DMS53 treated with DMSO at 0.1 percent for 48 hours (cell line): ENCODE data around the gene GCNA.
"Not testable (repeated sequence)": the region's sequence is repeated elsewhere in the genome, so short reads cannot be mapped to it uniquely, and the experiment has no call there.

Source experiments
- DNase-seq: peaks from one replicate; lab custom pipeline; 2025; ENCODE audit not compliant: unreplicated experiment; lab: John Stamatoyannopoulos, UW

The GCNA gene

DNA sequence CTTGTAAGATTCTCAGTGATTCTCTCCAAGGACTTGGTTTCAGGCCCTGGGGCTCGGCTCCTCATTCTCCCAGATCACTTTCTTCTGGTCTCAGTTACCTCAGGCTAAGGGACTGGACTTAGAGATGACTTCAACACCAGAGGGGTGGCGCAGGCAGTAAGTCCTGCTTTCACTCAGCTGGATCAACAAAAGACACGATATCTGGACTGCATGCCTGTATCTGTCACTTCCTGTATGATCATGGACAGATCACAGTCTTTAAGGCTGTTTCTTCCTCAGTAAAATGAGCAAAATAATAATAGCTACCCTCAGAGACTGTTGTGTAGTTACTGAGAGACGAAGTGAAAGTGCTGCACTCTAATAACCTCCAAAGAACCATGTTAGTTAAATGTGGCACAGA, 59.6 kb downstream of the GCNA start:
- no peak for DNase-seq

DNA sequence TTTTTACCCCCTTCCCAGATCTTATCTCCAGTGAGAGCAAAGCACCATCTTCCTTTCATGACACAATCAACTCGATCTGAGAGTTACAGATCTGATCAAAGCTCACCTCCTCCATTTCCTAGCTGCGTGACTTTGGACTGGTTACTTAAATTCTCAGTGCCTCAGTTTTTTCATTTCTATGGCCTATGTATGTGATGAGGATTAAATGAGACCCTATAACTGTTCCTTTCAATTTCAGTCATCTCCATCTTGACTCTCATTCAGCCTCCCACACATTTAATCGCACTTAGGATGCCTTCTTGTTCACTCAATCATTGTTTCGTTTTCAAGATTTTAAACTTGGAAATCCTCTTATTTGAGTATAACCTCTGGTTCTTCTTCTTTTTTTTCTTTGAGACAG, 60.2 kb downstream of the GCNA start:
- no peak for DNase-seq

DNA sequence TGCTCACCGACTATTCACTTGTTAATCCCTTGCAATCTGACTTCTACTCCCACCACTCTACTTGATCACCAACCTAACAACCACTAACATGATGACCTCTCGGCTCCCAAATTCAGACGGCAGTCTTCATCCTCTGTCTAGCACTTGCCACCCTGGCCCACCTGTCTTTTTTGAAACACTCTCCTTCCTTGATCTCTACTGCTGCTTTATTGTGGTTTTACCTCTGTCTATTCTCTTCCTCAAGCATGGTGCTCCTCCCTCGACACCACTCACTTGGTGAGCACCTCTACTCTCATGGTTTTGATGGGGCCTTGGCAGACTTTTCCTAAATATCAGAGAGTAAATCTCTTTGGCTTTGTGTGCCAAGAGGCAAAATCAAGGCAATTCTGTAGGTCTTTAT, 61.8 kb downstream of the GCNA start:
- no peak for DNase-seq

DNA sequence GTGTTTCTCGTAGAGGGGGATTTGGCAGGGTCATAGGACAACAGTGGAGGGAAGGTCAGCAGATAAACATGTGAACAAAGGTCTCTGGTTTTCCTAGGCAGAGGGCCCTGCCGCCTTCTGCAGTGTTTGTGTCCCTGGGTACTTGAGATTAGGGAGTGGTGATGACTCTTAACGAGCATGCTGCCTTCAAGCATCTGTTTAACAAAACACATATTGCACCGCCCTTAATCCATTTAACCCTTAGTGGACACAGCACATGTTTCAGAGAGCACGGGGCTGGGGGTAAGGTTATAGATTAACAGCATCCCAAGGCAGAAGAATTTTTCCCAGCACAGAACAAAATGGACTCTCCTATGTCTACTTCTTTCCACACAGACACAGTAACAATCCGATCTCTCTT, 66.2 kb downstream of the GCNA start:
- not testable (repeated sequence) for DNase-seq

DNA sequence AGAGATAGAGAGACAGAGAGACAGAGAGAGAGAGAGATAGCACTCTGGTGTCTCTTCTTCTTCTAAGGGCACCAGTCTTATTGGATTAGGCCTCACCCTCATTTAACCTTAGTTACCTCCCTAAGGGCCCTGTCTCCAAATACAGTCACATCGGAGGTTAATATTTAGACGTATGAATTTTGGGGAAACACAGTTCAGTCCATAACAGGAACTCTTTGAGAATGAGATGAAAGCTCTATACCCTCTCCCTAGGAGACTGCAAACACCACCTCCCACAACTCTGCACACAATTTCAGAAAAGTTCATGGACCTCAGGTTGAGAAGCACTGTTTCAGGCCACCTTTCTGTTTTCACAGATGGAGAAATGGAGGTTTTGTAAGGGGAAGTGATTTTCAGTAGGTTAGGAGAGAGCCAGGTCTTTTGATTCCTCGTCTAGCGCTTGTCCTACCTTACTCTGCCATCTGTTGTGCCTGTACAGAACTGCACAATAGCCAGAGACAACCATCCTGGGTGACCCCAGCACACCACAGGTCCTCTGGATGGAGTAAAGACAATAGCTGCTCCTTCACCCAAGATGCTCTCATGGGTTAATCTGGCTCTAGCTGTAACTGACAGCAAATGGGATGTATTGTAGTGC, 72.2 kb downstream of the GCNA start:
- DNase-seq, result peak; percentile 36

DNA sequence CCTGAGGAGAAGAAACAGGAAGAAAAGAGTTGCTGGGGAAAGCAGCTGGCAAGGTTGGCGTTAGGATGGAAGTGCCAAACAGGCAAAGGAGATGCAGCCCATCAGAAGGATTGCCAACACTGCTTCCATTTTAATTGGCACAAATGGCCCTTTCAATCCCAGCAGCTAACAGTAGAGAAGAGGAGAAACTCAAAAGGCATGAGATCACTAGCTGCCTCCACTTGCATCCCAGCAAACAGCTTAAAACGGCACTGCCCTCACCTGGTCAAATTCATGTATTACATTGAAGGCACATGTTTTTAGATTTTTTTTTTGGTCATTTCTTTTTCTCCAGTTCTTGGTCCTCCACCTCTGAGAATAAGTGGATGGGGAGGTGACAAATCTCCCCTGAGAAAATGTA, 74.2 kb downstream of the GCNA start:
- DNase-seq, result peak; percentile 59

DNA sequence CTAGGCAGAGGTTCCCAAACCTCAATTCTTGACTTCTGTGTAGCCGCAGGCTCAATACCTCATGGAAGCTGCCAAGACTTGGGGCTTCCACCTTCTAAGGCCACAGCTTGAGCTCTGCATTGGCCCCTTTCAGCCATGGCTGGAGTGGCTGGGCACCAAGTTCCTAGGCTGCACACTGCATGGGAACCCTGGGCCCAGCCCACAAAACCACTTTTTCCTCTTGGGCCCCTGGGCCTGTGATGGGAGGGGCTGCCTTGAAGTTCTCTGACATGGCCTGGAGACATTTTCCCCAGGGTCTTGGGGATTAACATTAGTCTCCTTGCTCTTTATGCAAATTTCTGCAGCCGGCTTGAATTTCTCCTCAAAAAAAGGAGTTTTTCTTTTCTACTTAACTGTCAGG, 75.1 kb downstream of the GCNA start:
- DNase-seq, result no peak

DNA sequence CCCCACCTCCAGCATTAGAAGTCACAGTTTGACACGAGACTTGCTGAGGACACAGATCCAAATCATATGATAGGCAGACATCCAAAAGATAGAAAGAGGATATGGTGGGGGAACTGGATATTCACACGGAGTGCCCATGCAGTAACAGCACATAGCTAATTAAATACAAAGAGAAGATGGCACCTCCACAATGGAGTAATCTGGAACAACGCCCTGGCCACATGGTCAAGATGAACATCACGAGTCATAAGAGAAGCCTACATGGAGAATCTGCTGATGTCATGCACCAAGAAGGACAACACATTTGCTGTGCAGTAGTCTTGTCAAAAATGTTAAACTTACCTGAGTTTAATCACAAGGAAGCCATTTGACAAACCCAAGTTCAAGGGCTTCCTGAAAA, 79.0 kb downstream of the GCNA start:
- no peak for DNase-seq

DNA sequence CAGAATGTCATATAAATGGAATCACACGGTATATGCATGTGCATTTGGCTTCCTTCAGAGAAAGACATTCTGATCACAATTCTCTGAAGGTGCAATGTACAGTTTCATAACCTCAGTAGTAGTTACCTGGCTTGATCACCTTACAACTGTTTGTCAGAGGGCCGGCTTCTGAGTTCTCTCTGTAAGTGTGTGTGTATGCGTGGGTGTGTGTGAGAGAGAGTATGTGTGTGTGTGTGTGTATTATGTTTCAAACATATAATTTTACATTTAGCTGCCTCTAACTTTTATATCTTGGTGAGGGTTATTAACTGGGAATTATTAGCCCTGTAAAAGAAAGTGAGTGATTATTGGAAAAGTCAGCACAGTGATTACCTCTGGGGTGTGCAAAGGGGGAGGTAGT, 81.1 kb downstream of the GCNA start:
- no peak for DNase-seq

DNA sequence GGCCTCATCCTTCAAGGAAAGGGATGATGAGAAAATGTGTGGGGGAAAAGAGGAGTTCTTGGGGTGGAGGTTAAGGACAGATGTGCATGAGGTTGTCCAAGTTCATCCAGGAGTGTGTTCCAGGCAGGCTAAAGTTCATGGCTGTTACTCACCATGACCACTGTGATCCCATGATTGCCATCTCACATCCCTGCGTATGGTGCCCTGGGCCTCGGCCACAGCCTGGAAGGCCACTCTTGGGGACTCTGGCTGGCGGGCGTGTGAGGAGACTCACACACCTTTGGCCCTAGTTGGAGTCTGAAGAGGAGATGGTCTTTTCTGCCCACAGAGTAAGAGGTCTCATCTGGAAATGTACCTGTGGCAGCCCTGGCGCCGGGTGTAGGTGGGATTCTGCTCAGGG, 81.7 kb downstream of the GCNA start:
- DNase-seq, result no peak

DNA sequence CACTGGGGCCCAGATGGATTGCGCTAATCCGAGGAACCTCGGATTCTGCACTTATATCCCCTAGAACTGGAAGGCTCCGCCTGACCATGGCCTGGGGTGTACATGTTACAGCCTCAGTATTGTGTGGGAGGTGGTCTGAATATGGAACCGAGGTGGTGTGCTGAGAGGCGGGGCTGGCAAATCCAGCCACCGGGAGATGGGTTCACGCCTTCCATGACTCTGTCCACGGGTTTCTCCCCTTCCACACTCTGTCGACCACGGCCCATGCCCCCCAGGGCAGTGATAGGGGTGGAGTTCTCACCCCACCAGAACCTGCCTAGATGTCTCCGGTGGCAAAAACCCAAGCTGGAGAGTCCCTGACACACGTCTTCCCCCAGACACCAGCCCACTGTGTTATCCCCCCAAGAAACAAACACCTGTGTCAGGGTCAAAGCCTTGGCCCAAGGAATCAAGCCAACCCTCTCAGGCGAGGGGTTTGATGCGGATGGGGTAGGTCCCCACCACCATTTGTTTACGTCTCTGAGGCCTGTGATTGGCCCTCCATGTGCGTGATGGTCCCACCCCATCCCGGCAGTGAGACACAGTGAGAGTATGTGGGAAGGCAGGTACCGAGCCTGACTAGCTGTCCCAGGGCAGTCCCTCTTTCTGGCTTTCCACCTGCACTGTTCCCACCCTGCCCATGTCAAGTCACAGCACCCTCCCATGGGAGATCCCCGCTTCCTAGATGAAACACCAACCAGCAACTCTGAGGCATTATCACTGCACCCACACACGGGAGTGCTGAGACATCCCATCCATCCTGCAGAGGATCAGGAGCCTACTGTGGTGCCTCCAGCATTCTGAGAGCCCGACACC, 82.6 kb downstream of the GCNA start:
- DNase-seq, result no peak

DNA sequence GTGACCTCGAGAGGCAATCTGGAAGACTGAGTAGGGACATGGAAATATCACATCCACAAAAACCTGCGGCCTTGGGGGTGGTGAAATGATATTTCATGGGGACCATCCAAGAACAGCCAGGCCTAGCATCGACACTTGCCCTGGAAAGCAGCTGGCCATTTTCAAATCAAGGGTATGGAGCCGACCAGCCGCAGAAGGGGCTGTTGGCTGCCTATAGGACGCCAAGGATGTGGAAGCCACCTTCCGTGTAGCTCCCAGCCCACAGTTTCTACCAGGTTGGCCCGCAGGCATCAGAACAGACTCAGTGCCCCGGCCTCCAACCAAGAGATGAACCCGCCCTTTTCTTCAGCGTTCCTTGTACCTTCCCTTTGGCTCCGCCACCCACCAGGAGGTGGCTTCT, 83.7 kb downstream of the GCNA start:
- no peak for DNase-seq

DNA sequence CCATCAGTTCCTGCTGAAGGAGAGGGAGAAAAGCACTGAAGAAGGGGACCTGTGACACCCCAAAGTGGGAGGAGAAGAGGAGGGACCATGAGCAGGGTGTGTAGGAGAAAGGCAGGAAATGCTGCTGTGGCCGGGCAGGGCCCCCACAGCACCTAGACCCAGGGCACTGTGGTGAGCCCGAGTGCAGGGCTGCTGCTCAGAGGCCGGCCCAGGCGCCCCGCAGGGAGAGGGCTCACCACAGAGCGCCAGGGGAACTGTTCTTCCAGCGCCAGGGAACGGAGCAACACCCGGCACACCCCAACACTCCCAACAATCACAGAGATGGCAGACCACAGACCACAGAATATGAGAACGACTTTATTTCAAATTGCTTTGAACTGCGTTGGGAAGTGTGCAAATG, 84.4 kb downstream of the GCNA start:
- DNase-seq, result not testable (repeated sequence)
